NCI-H187 treated with DMSO at 0.1 percent for 48 hours (cell line): ENCODE measurements around the gene POR.
"Not testable (repeated sequence)": the region's sequence is repeated elsewhere in the genome, so short reads cannot be mapped to it uniquely, and the experiment has no call there.

Experiments
- DNase-seq: peaks from one replicate; lab custom pipeline; 2025; lab: John Stamatoyannopoulos, UW

The POR gene

DNA sequence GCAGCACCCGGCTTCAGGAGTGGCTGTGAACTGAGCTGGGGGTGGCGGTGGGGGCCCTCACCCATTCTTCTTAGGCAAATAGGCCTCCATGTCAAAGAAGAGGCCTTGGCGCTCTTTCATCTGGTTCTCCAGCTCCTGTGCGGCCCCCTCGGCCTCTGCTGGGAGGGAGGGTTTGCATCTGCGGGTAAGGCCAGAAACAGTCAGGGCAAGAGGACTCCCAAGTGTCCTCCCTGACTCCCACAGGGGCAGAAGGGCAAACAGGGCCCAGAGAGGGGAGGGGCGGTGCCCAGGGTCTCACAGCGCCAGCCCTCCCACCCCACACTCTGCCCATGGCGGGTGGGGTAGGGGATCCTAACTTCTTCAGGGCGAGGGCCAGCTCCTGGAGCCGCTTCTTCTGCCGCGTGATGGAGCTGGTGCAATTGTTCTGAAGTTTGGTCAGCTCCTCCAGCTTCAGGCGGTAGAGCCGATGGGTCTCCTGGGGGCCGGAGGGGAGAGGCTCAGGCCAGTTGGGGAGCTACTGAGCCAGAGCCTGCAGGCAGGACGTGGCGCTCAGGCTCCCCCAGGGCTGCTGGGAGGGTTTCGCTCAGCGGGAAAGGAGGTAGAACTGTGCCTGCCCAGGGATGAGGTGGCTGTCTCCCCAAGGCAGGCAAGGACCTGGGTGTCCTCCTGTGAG lies 77.3 kb downstream of the POR start:
- no peak for DNase-seq

DNA sequence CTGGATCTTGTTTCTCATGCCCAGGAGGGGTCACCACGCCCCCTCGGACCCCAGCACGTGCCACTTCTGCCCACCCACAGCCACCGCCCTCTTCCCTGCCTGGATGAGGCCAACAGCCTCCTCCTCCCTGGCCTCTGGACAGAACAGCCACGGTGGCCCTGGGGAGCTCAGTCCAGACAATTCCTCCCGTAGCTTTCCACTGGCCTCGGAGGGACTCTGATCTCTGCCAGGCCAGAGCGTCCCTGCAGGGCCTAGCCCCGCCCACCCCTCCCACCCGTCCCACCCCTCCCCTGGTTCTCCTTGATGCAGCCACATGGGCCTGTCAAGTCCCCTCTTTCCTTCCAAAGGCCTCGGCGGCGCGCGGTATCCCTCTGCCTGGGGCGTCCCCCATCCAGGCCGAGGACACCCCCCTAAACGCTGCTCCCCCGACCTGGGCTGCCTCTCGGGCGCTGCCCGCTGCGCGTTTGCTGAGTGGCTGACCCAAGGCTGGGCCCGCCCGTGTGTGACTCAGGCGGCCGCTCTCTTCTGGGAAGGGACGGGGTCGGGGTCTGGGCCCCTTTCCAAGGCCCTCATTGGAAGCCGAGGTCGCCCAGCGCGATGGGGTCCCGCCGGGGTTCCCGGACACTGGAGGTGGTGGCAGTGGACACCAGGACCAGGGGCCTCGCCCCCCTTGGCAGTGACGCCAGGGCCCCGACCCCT lies 78.9 kb downstream of the POR start:
- DNase-seq: no peak

DNA sequence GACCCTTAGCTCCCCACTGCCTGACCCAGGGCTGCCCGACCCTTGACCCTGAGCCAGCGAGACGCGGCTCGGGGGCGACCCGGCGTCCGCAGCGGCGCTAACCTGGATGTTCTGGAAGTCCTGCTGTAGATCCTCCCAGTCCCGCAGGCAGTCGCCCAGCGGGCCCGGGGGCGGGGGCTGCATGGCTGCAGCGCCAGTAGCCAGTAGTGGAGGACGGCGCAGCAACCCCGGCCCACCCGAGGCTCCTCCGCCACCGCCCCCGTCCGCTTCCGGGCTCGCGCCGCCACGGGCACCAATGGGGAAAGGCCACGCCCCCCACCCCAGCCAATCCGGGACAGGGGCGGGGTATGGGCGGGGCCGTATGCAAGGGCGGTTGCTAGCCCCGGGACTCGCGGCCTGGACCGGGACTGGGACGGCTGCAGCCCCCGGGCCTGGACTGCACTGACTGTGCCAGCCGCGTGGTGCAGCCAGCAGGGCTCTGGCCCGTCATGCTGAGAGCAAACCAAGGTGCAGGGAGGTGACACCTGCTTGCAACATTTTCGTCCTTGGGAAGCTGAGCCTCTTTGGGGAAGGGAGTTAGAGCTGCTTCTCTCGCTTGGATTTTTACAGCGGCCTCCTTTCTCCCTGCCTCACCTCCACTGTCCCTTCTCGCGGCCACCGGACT lies 79.6 kb downstream of the POR start, which contains the start of gene TMEM120A:
TSS of gene TMEM120A (minus strand) at position 208 of the 664 bp plus-strand sequence. CDS start at position 183, 25 bp downstream.
- DNase-seq: peak; percentile 59

DNA sequence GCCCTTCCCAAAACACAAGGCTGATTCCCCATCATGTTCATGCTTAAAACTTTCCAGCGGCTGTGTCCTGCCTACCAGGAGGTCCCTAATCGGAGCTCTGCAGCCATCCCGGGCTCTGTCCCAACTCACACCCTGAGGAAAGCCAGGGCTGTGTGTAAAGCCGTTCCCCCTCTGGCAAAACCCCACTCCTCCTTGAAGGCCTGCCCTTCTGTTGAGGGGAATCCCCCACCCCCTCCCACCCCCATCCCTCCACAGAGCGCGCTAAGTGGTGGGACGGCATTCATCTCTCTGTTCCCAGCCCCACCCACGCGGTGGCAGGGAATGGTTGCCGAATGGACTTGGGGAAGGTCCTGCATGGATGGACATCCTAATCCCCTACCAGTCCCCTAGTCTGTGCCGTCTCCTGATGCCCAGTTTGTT lies 80.1 kb downstream of the POR start:
- DNase-seq: no peak

DNA sequence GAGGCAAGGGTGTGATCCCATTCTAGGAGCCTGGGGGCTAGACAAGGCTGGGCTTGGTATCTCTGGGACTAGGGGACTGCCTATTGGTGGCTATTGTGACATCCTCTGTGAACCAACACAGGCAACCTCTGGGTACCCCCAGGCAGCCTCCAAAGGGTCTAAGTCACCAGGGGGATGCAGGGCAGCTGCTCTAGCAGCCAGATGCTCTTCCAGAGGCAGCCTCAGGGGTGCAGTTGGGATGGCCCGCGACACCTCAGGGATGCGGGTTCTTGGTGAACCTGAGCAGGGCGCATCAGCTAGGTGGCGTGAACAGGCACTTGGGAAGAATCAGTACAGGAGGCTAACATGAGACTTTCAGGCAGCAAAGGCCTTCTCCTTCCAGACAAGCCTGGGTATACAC lies 81.0 kb downstream of the POR start:
- no peak for DNase-seq

DNA sequence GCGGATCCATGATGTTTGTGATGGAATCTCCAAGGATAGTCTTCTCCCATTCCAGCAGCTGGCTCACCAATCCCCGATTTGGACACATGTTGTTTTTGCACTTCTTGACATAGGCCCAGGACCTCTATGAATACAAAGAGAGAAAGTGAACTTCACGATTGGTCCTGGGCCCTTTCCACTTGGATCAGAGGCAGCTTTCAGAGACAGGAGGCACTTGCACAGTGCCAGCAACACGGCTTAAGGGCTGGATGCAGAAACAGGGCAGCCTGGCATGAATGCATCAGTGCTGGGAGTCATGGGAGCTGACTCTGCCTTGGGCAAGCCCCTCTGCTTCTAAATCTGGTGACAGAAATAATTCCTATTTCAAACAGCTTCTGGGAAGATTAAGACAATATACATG lies 81.5 kb downstream of the POR start:
- DNase-seq: no peak

DNA sequence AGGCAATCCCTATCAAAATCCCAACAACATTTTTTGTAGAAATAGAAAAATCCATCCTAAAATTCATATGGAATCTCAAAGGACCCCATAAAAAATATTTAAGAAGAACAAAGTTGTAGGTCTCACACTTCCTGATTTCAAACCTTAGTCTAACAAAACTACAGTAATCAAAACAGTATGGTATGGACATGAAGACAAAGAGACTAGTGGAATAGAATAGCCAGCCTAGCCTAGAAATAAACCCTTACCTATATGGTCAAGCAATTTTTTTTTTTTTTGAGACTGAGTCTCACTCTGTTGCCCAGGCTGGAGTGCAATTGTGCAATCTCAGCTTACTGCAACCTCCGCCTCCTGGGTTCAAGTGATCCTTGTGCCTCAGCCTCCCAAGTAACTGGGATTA lies 83.1 kb downstream of the POR start:
- DNase-seq: no peak

DNA sequence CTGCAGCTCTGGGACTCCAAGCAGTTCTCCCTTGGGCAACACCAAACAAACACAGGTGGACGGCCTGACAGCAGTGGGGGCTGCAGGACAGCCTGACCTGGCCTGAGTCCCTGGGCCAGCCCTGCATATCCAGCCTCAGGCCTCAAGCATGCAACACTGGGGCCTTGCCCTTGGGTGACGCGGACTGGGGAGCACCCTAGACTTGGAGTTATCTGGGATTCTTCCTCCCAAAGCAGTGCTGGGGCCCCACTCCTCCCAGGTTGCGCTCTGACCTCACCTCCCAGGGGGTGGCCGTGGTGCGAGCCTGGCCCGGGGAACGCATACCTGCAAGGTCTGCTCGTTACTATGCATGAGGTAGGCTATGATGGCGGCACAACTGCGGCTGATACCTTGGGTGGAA lies 85.6 kb downstream of the POR start:
- DNase-seq: no peak

DNA sequence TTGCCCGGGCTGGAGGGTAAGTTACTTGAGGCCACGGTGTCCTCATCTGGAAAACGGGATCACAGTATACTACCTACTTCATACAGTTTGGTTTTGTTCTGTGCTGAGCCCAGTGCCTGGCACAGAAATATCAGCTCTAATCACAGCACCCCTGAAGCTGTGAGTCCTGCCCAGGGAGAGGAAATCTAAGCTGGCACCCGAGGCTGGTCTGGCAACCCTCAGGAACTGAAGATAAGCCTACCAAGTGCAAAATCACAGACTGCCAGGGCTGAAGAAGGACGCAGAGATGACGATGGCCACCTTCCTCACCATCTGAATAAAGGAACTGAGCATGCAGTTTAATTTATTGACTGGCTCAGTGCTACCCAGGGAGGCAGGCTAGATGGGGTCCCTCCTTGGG lies 87.2 kb downstream of the POR start:
- no peak for DNase-seq

DNA sequence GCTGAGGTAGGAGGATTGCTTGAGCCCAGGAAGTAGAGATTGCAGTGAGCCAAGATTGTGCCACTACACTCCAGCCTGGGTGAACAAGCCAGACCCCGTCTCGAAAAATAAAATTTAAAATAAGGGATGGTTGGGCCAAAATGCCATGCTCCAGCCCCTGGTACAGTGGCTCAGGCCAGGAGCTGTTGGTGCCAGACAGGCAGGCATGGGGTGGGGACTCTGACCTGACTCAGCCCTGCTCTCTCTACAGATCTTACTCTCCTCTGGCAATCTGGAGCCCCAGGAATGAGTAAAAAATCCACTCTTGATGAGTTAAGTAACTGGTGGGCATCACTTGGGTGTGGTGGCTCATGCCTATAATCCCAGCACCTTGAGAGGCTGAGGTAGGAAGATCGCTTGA lies 87.9 kb downstream of the POR start:
- no peak for DNase-seq

DNA sequence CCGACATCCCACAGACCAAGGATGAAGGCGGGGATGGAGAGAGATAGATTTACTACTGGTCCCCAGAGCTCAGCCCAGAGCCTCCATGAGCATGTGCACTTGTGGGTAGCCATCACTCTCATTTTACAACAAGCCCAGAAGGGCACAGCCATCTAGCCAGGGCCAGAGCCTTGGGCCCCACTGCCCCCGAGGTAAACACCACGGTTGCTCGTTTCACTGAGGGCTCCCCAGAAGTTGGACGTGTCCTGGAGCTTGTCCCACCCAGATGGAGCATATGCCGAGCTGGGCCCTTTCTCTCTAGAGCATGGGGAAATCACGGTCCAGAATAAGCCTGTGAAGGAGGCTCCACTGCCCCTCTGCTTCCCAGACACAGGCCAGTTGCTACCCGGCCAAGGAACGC lies 88.4 kb downstream of the POR start:
- no peak for DNase-seq

DNA sequence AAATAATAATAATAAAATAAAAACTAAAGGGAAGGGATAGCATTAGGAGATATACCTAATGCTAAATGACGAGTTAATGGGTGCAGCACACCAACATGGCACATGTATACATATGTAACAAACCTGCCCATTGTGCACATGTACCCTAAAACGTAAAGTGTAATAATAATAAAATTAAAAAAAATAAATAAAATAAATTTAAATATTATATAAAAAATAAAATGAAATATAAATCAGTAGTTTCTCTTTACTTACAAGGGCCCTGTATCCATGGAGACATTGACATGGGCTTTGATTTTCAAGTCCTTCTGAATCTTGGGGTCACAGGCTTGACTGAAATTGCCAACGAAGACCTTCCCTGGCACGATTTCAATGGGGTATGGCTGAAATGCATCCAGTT lies 90.0 kb downstream of the POR start:
- not testable (repeated sequence) for DNase-seq

DNA sequence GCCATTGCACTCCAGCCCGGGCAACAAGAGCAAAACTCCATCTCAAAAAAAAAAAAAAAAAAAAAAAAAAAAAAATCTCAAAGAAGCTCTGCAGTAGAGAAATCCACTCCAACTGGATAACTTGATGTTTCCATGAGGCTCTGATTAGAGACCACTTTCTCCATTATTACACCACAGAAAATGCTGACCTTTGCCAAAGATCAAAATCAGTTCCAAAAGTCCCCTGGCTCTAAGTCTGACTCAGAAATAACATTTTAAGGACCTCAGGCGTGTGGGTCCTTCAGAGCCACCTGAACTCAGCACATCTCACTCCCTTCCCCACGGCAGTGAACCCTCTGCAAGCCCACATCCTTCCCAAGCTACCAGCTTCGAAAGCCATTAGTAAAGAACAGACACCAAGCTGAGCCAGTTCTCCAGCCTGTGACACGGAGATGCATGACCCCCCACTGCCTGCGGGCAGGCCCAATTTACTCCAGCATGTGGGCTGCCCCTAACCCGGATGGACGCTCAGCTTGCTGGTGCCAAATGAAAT lies 93.3 kb downstream of the POR start:
- no peak for DNase-seq

DNA sequence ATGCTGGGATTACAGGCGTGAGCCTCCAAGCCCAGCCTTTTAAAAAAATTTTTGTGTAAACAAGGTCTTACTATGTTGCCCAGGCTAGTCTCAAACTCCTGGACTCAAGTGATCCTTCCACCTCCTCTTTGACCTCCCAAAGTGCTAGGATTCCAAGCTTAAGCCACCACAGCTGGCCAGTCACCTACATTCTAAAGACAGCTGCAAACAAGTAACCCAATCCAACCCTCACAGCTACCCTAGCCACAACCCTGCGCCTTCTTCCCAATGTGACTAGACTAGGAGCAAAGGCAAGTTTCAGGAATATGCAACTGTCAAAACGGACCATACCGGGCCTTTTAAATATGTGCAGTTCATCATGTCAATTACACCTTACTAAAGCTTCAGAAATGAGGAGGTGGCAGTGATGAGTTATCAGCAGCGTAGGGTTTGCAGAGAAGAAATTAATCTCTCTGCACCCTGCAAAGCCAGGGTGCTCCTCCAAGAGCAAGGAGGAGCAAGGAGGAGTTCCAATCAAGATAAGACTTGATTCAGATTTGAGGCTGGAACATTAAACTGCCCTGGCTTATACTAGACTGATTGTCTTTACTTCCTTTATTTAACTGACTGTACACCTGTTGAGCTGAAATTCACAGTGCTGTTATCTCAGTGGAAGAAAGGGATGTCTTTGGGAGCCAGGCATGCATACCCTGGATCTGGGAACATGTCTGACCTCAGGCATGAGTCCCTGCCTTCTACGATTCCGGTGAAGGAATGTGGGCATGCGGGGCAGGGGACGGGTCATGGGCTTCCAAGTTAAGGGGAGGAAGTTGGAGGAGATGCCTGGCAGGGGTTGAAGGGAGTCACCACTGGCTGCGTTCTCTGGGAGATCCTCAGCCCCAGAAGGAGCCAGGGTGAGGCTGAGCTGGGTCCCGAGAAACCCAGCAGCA lies 95.0 kb downstream of the POR start:
- DNase-seq: no peak

DNA sequence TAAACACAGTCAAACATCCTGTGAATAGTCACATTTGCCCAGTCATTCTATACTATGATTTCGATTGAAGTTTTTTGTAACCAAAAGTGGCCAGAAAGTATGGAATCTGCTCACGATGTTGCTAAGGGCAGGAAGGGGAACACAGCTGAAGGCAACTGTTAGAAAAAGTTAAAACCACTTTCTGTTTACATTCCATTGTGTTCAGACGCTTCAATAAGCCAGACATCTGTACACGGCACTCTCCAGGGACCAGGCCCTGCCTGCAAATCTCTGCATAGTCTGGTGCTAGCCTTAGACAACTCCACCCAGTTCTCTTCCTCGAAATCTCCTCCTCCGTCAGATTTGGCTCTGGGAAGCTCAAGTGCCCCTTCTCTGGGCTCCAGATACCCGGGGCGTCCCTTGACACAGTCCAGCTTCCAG lies 96.5 kb downstream of the POR start:
- DNase-seq: no peak

DNA sequence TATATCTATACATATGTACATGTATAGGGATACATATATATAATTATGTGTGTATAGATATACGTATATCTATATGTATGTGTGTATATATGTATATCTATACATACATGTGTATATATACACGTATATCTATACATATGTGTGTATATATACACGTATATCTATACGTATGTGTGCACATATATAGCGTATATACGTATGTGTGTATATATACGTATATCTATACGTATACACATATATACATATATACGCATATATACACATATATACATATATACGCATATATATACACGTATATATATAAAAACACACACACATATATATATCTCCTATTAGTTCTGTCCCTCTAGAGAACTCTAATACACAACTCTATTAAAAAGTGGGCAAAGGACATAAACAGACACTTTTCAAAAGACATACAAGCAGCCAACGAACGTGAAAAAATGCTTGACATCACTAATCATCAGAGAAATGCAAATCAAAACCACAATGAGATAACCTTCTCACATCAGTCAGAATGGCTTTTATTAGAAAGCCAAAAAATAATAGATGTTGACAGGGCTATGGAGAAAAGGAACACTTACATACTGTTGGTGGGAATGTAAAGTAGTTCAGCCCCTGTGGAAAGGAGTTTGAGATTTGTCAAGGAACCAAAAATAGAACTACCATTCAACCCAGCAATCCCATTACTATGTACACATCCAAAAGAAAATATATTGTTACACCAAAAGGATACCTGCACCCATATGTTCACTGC lies 101.4 kb downstream of the POR start:
- no peak for DNase-seq

DNA sequence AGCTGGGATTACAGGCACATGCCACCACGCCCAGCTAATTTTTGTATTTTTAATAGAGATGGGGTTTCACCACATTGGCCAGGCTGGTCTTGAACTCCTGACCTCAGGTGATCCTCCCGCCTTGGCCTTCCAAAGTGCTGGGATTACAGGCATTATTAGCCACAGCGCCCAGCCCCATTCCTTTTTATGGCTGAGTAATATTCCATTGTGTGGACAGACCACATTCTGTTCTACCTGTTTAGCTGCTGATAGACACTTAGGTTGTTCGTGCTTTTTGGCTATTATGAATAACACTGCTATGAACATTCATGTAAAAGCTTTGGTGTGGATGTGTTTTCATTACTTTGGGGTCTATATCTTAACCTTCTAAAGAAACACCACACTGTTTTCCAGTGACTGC lies 103.6 kb downstream of the POR start:
- not testable (repeated sequence) for DNase-seq

DNA sequence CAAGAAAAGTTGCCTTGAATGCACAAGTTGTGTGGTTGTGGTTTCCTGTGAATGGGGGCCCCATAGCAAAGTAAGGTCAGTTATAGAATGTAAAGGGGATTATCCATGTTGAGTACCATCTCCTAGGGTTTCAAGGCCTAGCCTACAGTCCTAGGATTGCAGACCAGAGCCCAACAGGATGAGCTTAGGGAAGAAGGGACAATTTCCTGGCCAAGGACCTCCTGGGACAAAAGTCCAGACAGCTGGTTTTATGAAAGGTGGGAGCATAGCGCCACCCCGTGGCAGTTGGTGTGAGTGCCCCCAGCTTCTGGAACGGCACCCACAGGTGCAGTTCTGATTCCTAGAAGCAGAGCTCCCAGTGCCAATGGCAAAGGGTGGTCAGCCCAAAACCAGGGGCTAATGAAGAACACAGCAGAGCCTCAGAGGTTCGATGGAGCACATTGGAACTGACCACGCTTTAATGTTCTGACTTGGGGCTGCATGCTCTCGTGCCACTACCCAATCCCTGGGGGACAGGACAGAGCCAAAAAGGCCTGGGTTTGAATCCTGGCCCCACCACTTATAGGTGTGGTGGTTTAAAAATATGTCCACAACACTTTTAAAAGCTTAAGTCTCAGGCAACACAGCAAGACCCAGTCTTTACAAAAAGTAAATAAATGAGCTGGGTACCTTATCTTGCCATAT lies 105.2 kb downstream of the POR start:
- peak; percentile 11 for DNase-seq

DNA sequence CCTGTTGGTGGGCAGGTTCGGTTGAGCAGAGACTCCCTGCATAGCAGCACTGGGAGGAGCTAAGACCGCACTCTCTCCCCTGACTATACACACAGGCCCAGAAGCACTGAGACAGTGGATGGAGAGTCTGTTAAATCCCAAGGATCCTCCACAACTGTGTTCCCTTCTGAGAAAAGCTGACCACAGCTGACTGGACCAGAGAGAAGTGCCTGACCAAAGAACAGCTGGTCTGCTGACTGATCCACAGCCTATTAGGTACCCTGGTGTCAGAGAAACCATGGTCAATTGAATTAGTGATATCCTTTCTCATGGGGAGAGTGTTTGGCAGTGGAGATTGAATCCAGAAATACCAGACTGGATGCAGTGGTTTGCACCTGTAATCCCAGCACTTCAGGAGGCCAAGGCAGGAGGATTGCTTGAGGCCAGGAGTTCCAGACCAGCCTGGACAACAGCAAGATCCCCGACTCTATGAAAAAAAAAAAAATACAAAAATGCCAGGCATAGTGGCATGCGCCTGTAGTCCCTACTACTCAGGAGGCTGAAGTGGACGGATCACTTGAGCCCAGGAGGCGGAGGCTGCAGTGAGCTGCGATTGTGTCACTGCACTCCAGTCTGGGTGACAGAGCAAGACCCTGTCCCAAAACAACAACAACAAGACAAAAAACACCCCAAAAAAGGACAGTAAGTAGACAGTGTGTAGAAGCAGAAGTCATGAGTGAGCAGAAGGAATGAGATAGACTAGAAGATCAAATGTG lies 107.2 kb downstream of the POR start:
- no peak for DNase-seq

DNA sequence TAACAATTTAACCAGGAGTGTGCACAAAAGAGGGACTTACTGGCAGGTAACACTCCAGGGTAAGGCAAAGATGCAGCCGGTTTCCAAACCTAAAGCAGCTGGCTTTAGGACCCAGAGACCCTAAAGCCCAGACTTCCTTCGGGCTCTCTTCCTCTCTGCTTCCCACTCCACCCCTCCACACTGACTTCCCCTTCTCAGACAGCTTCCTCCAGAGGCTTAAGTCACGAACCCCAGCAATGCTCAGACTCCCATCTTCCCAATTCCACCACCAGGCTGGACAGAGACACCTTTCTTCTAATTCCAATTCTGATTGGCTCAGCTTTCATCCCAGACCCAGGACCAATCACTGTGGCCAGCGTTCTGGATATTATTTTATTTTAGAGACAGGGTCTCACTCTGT lies 108.0 kb downstream of the POR start:
- DNase-seq: no peak
